NCI-H2081 (cell line): ENCODE results near the gene MSI1.
"Not testable (repeated sequence)": the region's sequence is repeated elsewhere in the genome, so short reads cannot be mapped to it uniquely, and the experiment has no call there.

ENCODE experiments used
- DNase-seq, 2 experiments: peaks; one replicate each; lab custom pipeline; 2025; lab: John Stamatoyannopoulos, UW

The MSI1 gene

DNA sequence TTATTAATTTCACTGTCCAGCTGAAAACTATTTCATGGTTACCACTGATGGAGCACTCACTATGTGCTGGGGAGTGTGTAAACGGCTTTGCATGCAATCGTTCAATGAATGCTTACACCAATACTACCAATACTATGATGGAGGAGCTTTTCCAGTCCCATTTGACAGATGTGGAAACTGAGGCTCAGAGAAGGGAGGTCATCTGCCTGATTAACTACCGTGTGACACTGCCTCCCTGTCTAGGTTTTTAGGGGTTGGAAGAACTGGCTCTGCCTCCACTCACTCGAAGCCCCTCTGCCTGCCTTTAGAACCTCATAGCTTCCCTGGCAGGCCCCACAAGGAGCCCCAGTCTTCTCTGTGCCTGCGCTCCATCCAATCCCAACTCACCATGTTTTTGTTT, 11.9 kb downstream of the MSI1 start:
- DNase-seq: no peak

DNA sequence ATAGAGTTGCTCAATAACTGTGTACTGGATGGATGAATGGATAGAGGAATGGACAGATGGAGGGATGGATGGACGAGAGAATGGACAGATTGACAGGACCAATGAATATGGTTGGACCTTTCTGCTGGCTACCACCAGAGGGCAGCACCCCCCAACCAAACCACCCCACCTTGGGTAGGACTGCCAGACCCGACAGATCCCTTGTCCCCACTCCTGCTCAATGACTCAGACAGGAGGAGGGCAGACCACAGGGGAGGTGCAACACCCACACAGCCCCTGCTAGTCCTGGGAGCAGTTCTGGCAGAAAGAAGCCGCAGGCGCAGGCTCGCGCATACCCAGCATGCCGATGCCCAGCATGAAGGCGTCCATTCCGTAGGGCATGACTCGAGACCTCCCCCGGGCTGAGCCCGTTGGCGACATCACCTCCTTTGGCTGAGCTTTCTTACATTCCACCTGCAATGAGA, 12.4 kb downstream of the MSI1 start:
- peak; percentile 56 to 60 for DNase-seq

DNA sequence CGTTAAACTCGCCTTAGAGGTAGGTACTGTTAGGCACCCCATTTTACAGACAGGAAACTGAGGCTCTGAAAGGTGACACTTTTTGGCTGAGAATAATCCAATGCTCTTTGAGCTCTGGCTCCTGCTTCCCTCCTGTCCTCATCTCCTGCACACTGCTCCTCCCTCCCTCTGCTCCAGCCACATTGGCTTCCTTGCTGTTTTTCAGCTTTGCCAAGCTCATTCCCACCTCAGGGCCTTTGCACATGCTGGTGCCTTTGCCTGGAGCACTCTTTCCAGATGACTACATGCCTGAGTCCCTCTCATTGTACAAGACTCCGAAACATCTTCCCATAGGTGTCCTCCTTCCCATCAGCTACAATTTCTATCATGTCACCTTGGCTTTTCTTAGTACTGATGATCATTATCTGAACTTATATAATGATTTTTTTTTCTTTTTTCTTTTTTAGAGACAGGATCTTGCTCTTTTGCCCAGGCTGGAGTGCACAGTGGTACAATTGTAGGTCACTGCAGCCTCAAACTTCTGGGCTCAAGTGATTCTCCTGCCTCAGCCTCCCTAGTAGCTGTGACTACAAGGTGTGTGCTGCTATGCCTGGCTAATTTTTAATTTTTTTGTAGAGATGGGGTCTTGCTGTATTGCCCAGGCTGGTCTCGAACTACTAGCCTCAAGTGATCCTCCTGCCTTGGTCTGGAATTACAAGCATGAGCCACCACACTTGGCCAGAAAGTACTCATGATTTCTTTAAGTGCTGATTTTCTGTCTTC, 15.2 kb downstream of the MSI1 start:
- DNase-seq: no peak

DNA sequence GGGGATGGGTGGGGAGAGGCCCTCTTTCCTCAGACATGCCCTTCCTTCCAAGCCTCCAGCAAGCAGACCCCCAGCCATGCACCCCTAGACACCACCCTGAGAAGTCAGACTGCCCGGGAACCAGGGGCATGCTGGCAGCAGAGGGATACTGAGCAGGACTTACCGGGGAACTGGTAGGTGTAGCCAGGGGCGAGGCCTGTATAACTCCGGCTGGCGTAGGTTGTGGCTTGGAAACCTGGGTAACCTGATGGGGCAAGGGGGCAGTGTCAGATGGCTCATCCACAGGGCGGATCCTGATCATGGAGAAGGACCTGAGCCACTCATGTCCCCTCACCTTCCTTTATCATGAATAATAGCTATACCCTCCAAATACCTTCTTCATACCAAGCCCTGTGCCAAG, 15.8 kb downstream of the MSI1 start:
- no peak for DNase-seq

DNA sequence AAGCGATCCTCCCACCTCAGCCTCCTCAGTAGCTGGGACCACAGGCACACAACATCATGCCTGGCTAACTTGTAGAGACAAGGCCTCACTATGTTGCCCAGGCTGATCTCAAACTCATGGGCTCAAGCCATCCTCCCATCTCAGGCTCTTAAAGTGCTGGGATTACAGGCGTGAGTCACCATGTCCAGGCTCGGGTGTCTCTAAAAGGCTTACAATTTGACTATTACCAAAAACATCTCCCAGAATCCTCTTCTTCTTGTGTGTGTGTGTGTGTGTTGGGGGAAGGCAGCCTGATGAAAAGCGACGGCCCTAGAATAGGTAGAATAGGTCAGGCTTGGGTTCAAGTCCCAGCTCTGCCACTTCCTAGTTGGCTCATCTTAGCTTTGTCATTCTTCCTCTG, 16.8 kb downstream of the MSI1 start:
- DNase-seq: no peak

DNA sequence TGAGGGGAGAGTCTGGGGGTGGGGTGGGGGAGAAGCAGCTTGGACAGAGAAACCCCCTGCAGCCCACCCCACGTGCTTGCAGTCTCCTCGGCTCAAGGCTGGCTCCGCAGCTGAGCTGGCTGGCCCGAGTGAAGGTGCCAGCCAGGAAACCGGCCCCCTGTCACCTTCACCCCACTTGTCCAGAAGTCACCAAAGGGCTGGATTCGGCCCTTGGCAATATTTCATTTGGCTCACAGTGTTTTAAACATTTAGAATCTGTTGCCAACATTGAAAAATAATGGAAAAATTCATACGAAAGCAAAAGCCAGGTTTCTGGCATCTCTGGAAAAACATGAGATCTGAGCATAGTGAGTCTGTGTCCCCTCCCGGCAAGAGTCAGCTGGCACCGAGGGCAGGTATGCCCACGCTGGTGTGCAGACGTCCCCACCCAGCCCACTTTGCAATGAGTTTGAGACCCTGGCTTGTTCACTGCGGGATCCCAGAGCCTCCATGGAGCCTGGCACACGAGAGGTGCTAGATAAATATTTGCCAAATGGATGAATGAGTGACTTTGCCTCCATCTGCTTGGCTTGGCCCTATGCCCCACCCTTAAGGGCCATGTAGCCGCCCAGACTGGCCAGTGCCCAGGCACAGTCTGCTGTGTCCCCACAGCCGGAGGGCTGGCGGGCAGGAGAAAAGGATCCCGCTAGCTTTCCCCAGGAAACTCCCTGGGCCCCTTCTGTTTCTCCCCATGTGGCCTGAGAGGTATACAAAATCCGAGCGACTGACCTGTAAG, 18.2 kb downstream of the MSI1 start:
- peak; percentile 49 to 78 for DNase-seq

DNA sequence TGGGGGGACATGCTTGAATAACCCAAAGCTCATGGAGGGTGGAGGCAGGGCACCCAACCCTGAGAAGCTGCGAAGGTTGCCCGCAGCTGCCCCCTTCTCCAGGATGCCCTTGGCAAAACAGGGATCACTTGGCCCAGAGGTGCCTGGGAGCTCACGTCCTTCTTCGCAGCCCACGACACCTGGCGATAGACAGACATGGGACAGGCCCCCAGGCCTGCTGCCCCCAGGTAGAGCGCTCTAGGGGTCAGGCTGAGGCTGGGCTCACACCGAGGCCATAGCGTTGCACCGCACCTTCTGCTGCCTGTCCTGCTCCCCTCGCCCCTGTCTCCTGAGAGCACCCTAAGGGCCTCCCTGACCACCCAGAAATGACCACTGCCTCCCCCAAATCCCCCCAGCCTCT, 21.2 kb downstream of the MSI1 start:
- DNase-seq: no peak

DNA sequence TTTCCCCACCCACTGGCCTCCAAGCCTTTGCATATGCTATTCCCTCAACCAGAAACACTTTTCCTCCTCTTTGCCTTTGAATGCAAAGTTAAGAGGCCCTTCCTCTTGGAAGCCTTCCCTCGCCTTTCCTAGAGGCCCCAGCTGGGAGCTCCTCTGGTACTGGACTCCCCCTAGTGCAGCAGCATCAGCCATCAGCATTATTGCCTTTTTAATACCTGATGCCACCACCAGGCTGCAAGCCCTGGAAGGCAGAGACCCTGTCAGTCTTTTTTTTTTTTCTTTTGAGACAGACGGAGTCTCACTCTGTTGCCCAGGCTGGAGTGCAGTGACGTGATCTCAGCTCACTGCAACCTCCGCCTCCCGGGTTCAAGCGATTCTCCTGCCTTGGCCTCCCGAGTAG, 22.3 kb downstream of the MSI1 start:
- no peak for DNase-seq

DNA sequence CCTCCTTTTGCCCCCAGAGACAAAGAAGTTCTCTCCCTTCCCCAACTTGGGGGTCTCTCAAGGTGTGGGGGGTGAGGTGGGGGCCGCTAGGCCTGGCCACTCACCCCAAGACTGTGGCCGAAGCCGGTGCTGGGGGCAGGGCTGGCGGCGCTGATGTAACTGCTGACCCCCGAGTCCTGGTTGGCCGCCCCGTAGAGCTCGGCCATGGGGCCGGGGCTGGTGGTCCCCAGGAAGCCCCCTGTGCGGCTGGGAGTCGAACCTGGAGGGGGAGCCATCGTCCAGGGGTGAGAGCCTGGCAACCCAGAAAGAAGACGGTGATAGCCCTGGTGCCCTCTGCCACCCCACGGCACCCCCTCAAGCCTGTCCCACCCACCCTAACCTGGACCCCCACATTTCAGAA, 22.9 kb downstream of the MSI1 start:
- no peak for DNase-seq

DNA sequence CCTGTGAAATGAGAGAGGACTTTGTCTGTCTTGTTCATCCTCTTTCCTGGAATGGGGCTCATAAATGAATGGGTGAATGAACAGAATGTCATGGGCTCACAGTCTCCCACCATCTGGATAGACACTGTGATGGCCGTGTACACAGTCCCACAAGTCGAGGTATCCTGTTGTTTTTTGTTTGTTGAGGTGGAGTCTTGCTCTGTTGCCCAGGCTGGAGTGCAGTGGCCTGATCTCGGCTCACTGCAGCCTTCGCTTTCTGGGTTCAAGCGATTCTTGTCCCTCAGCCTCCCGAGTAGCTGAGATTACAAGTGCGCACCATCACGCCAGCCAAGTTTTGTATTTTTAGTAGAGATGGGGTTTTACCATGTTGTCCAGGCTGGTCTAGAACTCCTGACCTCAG, 25.3 kb downstream of the MSI1 start:
- DNase-seq: no peak

DNA sequence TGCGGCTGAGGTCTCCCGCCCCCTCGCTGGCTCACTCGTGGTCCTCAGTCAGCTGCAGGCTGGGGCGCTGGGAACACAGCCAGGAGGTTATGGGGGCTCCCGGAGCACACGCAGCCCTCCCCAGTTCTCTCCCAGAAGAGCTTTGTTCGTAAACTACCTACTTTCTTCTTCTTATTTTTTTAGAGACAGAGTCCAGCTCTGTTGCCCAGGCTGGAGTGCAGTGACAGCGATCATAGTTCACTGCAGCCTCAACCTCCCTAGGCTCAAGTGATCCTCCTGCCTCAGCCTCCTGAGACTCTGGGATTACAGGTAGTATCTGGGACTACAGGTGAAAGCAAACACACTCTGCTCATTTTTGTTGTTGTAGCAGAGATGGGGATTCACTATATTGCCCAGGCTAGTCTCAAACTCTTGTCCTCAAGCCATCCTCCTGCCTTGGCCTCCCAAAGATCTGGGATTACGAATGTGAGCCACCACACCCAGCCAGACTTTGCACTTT, 25.9 kb downstream of the MSI1 start:
- DNase-seq: no peak

DNA sequence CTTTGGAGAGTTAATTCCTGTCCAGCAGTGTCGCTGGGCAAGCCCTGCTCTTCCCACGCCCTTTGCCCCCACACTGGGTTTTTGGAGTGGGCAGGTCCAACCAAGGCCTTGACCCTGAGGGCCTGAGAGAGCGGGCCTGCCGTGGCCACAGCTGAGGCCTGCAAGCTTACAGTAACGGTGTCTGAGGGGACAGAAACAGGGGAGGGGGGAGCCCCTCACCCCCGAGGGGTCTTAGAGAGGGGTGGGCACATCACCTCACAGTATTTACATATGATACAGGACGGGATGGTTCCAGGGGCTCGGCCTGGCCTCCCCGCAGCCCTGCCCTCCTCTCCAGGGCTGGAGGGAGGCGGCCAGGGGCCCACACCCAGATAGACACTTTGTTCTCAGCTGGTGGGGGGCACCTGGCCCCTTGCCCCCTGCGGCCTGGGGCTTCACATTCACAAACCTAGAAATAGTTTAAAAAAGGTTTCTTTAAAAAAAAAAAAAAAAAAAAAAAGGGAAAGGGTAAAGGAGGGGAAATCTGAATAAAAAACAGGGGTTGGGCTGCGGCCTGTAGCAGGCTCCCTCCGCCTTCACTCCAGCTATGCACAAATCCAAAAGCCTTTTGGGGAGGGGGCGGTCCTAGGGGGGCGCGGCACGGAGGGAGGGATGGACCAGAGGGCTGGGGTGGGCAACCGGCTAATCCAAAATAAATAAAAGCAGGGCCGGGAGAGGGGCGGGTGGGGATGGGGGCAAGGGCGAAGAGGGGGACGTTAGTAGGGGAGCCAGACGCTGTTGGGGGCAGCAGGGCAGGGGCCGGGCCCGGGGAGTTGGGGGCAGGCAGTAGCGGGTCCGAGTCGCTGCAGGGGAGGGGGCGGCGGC, 26.6 kb downstream of the MSI1 start:
- no peak for DNase-seq

DNA sequence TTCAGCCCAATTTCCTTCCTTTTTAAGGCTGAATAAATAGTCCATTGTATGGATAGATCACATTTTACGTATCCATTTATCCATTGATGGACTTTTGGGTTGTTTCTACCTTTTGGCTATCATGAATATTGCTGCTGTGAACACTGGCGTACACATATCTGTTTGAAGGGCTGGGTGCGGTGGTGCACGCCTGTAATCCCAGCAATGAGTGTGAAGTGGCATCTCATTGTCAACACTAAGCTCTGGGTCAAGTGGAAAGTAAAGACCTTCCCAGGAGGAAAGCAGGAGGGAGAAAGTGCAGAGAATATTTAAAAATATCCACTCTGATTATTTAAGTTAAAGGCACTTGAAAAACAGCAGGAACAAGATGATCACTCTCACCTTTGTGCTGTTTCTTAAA, 29.7 kb downstream of the MSI1 start:
- DNase-seq: no peak

DNA sequence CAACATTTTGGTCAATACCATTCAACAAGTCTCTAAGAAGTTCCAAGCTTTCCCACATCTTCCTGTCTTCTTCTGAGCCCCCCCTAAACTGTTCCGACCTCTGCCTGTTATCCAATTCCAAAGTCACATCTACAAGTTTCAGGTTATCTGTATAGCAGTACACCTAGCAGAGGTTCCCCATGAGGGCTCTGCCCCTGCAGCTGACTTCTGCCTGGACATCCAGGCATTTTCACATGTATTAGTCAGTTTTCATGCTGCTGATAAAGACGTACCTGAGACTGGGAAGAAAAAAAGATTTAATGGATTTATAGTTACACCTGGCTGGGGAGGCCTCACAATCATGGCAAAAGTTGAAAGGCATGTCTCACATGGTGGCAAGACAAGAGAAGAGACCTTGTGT, 31.2 kb downstream of the MSI1 start:
- DNase-seq: no peak

DNA sequence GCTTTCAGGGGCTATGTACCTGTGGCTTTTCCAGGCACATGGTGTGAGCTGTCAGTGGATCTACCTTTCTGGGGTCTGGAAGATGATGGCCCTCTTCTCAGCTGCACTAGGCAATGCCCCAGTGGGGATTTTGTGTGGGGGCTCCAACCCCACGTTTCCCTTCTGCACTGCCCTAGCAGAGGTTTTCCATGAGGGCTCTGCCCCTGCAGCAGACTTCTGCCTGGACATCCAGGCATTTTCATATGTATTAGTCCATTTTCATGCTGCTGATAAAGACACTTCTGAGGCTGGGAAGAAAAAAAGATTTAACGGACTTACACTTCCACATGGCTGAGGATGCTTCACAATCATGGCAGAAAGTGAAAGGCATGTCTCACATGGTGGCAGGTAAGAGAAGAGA, 32.6 kb downstream of the MSI1 start:
- DNase-seq: not testable (repeated sequence)

DNA sequence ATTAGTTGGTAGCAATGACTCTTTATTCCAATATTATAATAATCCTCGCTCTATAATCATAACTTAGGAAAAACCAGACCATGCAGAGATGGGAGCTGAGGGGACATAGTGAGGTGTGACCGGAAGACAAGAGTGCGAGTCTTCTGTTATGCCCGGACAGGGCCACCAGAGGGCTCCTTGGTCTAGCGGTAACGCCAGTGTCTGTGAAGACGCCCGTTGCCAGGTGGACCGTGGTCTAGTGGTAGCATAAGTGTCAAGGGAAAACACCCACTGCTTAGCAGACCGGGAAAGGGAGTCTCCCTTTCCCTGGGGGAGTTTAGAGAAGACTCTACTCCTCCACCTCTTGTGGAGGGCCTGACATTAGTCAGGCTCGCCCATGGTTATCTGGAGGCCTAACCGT, 33.5 kb downstream of the MSI1 start:
- peak in 1 of 2 experiments; percentile 8 for DNase-seq

DNA sequence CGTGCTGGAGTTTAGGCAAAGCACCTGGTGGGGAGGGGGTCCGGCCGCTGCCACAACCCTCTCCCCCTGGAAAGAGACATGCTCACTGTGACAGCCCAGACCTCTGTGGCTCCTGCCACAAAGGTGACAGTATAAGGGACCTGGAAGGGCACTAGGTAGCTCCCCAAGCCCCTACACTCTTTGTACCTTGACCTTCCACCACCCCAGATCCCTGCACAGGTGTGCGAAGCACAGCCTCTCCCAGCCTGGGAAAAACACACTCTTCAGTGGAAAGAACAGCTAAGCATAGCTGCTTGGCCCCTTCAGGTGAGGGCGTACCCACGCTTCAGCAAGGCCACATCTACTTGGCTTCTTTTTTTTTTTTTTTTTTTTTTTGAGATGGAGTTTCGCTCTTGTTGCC, 36.4 kb downstream of the MSI1 start:
- DNase-seq: no peak

DNA sequence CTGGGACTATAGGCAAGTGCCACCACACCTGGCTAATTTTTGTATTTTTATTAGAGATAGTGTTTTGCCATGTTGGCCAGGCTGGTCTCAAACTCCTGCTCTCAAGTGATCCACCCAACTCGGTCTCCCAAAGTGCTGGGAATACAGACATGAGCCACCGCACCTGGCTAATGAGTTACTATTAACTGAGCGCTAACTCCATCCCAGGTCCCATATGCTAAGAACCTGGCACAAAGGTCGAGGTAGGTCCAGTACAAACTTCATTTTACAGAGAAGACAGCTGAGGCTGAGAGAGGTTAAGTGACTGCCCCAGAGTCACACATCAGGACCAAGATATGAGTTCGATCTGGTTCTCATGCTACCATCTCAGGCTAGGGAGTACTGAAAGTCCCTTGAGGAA, 36.9 kb downstream of the MSI1 start:
- DNase-seq: no peak

DNA sequence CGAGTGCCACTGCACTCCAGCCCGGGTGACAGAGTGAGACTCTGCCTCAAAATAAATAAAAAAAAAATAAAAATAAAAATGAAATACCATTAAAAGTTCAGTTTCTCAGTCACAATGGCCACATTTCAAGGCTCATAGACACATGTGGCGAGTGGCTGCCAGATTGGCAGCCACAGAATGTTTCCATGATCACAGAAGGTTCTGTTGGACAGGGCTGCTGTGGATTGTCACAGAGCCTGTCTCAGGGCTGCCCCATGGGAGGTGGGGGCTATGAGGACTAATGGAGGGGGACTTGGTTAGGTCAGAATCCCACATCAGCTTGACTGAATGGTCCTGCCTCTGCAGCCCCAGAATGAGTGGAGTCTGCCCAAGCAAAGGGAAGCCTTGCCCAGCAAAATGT, 37.6 kb downstream of the MSI1 start:
- no peak for DNase-seq

DNA sequence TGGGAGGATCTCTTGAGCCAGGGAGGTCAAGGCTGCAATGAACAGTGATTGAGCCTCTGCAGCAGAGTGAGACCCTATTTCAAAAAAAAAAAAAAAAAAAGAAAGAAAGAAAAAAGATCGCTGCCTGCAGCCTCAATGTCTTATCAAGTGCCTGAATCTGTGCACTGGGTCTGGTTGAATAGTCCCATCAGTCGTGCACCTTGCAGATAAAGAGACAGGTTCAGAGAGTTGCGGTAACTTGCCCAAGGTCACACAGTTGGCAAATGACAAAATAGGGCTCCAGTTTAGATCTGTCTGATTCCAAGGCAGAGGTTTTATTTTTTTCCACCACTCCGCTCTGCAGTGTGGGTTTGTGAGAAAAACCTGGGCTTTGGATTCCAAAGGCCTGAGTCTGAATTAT, 40.7 kb downstream of the MSI1 start:
- DNase-seq: no peak

DNA sequence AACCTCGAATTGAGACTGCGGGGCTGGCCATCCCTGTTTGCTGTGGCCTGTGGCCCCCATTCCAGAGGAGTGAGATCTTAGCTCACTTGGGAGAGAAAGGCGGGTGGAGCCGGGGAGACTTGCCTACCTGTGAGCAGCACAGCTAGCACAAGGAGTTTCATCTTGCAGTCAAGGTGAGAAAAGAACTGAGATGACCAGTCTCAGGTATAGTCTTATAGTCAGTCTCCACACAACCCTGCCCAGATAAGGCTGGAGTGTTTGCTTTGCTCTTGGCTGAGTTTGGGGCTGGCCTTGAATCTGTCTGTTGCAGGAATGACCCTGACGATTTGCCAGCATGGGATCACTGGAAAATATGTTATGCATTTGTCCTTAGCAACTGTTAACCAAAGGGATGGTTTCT, 41.4 kb downstream of the MSI1 start, which contains the start of gene PLA2G1B:
Gene PLA2G1B, minus strand, starts transcription at position 187 of the 400 bp plus-strand sequence. Its CDS starts 26 bp downstream, at position 161.
- DNase-seq: no peak

DNA sequence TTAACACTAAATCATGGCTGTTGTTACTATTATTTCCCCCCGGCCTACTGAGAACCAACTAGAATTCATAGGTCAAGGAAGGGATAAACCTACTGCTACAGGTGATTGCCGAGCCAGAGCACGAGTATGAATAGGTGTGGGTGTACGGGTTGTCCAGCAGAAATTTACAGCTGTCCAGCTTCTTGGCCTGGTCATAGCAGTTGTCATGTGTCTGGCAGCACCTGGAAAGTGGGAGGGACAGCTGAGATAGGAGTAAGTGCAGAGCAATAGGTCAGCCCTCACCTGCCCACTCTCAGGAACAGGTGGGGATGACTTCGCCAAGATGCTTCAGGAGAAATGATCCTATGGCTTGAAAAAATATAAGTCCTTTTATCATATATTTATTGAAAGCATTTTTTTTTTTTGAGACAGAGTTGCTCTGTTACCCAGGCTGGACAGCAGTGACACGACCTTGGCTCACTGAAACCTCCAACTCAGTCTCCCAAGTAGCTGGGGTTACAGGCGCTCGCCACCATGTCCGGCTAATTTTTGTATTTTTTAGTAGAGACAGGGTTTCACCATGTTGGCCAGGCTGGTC, 44.0 kb downstream of the MSI1 start:
- DNase-seq: no peak
